Activated effector memory CD4-positive, alpha-beta T cell treated with anti-CD3 and anti-CD28 coated beads, Interleukin-2, amount 50 U/mL, for 16 hours (primary cell): ENCODE measurements around the gene CEP104.
"Not testable (repeated sequence)": the region's sequence is repeated elsewhere in the genome, so short reads cannot be mapped to it uniquely, and the experiment has no call there.

ENCODE experiments used
- DNase-seq: peaks from one replicate; pipeline ENCODE4 v3.0.0-alpha.2; 2020

The CEP104 gene

DNA sequence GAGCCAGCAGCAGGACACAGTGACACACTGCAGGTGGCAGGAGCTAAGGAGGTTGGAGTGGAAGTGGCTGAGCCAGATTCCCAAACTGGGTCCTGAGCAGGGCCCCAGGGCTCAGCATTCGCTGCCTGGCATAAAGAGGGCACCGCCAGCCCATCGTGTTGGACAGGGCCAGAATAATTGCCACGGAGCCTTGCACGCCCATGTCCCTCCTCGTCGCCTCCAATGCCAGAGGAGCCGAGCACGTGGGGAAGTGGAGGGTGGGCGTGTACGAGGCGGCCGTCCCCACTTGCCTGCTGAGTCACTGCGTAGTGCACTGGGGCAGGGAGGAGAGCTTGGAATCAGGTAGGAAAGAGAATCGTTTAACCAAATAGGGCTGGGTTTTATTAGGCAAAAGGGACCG is 34.6 kb downstream of the CEP104 start:
- no peak for DNase-seq

DNA sequence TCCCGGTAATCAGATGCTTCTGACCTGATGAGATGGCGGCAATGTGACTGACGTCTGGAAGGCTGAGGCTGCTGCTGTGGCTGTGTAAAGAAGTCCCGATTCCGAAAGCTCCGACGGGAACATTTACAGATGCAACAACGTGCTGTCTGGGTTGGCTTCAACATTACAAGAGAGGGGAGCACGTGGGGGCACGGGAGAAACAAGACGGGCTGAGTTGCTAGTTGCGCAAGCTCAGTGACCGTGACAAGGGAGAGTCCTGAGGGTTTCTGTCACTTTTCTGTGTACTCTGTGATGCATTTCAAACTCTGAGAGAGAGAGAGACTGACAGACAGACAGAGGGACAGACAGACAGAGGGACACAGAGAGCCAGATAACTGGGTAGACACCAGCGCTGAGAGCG is 35.1 kb downstream of the CEP104 start:
- DNase-seq = no peak

DNA sequence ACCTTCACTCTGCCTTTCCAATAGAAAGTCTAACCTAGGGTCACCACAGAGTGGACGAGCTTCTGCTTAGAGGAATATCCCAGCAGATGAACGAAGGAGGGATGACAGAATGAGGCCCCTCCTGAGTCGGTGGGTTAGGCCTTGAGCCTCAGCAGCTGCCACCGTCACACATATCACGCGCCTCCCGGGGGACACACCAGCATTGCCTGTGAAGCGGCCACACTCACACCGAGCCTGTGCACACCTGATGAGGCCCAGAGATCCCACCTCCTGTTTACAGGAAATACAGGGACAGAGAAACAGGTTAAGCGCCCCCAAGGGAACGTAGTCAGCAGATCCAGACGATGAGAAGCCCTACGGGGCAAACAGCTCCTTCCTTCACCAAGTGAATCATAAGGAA is 35.6 kb downstream of the CEP104 start:
- no peak for DNase-seq

DNA sequence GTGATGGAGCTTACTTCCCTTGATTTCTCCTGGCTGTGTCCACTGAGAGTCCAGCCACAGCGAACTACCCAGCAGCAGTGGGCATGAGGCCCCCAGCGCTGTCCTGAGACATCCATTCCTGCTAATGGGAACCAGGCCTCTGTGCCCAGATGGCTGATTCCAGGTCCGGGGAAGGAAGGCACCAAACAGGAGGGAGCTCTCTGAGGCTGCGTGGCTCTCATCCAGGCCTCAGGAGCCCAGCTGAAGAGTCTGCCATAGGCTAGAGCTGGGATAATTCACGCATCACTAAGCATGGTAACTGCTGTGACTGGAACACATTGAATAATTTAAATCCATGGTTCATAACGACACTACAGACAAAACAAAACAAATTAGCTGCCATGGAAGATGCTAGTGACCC is 36.0 kb downstream of the CEP104 start:
- no peak for DNase-seq

DNA sequence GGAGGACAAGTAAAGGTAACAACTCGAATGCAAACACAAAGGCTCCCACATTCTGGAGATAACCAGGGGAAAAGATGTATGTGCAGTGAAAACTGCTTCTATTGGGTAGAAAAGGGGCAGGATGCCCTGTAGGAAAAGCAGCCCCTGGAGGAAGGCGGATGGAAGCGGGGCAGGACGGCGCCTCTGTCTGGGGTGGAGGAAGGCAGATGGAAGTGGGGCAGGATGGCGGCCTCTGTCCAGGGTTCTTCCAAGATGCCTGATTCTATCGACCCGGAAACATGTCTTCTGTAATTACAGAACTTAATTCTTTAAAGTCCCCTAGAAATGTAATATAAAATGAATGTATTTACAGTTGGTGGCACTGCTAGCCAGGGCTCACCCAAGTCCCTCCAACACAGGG is 36.7 kb downstream of the CEP104 start:
- DNase-seq = no peak

DNA sequence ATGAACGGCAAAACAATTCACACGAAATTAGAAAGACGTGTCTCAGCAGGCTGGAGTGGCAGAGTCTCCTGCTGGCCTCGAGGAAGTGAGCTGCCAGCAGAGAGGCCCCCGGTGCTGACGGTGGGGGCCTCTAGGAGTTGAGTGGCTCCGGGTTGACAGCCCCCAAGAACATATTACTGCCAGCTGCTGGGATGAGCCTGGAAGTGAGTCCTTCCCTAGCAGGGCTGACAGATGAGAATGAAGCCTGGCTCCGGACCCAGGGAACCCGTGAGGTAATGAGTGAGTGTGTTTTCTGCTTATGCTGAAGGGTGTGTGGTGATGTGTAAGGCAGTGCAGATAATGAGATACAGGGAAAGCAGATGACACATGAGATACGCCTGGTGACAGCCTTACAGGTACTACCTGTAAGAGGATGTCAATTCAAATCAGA is 37.2 kb downstream of the CEP104 start:
- no peak for DNase-seq

DNA sequence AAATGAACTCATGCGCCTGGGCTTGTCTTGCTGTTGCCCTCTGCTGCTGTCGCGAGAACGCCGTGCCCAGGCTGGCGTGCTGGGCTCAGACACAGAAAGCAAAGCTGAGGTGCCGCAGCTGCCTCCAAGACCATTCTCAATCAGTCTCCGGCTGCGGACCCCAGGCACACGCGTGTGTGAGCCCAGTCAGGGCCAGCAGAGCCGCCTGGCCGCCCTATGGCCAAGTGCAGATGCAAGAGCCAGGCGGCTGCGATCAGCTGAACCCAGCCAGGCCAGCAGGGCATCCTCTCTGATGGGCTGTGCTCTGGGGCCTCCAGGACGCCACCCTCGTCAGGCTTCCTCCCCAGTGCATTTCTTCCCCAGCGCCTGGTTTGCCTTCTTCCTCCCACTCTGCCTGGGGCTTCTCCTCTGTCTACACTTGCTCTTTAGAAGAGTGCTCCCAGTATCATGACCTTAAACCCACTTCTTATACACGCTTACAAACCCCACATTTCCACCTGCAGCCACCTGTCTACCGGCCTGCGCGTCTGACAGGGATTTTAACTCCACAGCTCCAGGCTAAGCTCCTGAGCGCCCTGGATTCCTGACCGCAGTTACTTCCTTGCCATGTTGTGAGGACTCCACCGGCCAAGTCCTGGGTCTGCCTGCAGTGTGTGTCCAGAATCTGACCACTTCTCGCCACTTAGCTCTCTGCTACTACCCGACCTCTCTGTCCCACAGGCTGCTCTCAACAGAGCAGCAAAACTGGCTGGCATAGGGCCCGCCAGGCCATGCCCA is 39.0 kb downstream of the CEP104 start:
- DNase-seq = no peak

DNA sequence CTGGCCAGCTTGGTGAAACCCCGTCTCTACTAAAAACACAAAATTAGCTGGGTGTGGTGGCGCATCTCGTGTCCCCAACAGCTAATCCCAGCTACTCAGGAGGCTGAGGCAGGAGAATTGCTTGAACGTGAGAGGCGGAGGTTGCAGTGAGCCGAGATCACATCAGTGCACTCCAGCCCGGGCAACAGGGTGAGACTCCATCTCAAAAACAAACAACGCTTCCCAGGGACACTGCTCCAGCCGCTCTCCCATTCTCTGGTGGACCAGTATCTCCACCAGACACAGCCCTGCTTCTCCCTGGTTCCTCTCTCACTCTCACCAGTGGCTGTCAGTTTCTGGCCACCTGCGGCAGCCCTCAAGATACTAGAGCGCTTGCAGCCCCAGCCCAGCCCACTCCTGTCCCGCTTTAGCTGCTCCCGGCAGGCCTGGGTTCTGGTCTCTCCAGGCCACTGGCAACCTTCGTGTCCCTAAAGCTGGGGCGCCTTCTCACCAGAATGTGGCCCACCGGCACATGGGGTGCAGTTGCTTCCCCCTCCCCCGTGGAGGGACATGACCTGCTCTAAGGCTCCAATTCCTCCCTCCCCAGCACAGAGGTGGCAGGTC is 39.8 kb downstream of the CEP104 start:
- no peak for DNase-seq

DNA sequence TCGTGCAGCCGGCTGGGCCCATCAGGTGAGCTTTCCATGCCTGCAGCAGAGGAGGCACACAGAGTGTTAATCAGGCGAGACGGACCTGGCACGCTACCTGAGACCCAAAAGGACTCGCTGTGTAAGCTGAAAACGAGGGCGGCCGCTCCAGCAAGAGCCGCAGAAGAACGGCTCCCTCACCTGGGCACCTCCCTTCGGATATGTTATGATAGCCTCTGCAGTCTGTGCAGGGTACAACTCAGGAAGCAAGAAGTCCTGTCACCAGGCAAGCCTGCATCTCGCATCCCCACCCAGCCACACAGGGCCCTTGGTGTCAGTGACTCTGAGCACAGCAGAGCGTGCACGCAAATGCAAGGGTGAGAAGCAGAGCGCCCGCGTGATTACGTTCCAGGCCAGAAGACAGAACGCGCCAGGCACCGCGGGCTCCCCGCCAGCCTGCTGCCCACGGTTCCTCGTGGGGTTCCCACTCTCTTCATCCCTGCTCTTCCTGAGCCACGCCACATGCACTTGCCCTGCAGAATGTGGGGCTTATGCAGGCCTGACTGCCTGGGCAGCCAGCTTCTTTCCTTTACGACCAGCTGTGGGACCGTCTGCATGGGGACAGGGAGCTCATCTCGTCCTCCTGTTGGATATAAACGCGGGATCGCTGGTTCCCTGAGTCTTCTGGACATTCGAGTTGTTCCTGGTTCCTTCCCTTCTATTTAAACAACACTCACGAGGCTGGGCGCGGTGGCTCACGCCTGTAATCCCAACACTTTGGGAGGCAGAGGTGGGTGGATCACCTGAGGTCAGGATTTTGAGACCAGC is 40.5 kb downstream of the CEP104 start:
- DNase-seq = no peak

DNA sequence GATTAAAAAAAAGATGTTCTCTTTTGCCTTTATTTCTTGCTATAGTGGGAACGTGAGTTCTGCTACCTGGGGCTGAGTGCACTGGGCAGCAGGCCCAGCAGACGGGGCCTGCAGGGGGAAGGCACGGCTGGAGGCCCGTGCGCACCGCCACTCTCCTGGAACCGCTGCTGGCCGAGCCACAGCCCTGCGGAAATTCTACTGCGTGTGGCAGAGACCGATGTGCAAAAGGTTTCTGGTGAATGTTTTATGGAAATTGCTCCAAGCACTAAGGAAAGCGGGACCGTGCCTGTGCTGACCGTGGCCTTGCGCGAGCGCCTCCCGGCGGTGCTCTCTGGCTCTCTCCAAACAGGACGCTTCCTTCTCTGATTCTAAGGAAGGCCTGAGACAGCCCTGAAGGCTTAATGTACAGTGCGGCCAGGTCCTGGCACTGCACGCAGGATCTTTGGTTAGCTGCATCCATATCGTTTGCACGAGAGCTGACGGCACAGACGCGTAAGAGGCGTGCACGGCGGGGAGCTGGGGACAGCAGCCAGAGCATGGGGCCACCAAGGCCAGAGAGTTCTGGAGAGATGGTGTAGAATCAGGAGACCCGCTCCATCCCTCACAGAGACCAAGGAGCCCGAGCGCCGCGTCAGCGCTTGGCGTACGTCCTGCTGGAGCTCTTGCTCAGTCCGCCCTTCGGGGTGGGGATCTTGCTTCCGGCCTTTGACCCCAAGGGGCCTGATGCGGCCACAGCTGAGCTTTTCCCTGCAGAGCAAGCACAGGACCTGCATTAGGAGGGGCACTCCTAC is 42.0 kb downstream of the CEP104 start:
- DNase-seq = no peak

DNA sequence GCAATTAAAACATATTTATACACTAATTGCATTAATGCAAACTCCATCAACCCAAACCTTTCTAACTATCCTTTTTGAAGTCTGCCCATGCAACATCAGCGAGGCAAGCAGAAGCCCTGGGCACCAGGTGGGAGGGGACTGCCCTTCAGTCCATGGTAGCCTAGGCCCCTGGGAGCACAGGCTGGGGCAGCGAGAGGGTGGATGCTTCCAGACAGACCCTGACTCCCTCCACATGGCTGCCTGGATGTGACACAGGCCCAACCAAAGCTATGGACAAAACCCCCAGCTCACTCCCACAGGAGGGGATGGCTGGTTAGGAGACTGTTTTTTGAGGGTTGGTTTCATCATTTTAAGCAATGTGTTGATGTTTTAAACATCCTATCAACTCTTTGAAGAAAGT is 42.9 kb downstream of the CEP104 start:
- no peak for DNase-seq

DNA sequence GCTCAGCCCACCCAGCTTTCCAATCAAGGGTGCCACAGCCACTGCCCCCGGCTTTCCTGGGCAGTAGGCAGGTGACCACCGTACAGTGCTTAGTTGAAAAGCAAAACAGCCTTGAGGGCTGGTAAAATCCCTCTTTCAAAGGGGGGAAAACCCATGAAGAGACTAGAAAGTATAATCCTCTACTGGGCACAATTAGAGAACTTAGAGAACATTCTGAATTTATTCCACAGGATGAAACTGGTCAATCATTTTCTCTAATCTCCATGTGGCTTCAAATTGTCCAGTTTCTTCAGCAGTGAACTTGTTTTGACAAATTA is 45.5 kb downstream of the CEP104 start:
- DNase-seq = no peak

DNA sequence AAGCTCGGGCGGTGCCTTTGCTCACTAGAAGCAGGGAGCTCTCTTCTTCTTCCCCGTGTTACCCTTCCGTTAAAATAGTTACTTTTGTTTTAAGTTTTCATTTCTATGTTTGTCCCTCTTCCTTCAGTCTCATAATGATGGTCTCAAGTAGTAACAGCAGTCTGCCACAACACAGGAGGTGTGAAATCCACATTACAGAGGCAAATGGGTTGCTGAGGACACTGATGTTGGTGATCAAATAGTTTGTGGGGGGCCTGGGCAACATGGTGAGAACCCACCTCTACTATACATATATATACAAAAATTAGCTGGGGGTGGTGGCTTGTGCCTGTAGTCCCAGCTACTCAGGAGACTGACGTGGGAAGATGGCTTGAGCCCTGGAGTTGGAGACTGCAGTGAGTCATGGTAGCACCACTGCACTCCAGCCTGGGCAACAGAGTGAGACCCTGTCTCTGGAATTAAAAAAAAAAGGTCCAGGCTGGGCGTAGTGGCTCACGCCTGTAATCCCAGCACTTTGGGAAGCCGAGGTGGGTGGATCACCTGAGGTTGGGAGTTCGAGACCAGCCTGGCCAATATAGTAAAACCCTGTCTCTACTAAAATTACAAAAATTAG is 46.8 kb downstream of the CEP104 start:
- not testable (repeated sequence) for DNase-seq

DNA sequence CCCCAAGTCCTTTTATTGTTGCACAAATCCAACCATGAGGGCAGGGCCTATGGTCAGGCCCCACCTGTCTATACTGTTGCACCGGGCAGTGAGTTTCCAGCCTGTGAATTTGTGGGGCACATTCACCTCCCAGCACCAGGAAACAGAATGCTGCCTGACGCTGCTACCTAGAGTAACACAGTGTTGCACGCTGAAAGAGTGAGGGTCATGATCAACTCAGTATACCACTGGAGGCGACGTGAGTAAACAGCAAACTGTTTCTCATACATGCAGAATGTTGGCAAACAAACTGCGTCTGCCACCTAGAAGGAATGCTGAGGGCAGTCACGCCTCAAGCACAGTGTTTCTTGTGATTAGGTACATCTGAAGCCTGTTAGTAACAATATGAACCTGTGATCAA is 47.3 kb downstream of the CEP104 start:
- DNase-seq = no peak

DNA sequence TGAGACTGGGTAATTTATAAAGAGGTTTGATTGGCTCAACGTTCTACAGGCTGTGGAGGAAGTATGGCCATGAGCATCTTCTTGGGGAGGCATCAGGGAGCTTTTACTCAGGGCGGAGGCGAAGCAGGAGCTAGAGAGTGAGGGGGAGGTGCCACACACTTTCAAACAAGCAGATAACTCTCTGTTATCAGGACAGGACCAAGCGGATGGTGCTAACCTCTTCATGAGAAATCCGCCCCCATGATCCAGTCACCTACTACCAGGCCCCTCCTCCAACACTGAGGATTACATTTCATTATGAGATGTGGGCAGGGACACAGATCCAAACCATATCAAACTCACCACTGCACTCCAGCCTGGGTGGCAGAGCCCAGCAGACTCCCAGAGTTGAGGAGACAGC is 49.2 kb downstream of the CEP104 start:
- DNase-seq = no peak

DNA sequence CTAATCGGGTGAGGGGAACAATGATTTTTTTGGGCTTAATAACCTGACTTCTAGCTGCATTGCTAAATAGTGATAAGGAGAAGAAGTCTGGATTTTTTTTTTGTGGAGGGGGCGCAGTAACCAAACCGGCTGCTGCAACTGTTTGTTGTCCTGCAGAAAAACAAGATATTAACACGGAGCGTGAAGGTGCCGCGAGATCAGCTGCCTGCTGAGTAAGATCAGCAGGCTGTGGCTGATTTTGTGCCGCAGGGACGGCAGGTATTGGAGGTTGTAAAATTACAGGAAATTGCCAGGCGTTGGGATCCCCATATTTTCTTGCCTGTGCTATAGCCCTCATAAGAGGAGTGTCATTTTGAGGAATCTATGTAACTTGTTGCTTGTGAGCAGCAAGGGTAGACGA is 52.0 kb downstream of the CEP104 start:
- no peak for DNase-seq

DNA sequence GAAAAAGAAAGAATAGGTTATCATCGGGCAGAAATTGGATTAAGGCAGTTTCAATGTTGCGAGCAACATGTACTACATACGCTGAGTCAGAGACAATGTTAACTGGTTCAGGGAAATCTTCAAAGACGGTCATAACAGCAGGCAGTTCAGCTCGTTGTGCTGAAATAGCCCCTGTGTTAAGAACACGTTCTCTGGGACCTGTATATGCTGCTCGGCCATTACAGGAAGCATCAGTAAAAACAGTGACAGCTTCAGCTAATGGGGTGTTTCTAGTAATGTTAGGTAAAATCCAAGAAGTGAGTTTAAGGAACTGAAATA is 52.4 kb downstream of the CEP104 start:
- DNase-seq = not testable (repeated sequence)

DNA sequence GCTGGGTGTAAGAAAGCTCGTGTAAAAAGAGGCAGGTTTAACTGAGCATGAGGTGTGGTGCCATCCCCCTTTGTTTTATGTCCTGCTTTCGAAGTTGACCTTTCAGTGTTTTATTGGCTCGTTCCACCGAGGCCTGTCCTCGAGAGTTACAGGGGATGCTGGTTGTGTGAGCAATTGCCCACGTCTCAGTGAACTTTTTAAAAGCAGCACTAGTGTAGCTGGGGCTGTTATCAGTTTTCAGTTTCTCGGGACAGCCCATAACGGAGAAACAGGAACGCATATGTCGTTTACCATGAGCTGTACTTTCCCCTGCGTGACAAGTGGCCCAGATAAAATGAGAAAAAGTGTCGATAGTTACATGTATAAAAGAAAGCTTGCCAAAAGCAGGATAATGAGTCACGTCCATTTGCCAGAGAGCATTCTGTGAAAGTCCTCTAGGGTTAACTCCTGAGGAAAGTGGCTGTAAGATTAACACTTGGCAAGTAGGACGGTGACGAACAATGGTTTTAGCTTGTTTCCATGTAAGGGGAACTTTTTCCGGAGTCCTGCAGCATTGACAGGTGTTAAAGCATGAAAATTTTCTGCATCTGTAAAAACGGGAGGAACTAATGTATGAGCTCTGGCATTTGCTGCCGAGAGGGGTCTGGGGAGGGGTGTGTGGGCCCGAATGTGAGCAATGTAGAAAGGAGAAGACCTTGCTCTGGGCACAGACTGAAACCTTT is 52.9 kb downstream of the CEP104 start:
- no peak for DNase-seq

DNA sequence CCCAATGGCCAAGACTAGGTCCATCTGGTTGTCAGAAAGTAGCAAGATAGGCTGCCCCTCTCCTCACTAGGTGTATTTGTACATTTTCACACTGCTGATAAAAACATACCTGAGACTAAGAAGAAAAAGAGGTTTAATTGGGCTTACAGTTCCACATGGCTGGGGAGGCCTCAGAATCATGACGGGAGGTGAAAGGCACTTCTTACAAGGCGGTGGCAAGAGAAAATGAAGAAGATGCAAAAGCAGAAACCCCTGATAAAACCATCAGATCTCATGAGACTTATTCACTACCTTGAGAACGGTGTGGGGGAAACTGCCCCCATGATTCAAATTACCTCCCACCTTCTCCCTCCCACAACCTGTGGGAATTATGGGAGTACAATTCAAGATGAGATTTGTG is 56.2 kb downstream of the CEP104 start:
- not testable (repeated sequence) for DNase-seq

DNA sequence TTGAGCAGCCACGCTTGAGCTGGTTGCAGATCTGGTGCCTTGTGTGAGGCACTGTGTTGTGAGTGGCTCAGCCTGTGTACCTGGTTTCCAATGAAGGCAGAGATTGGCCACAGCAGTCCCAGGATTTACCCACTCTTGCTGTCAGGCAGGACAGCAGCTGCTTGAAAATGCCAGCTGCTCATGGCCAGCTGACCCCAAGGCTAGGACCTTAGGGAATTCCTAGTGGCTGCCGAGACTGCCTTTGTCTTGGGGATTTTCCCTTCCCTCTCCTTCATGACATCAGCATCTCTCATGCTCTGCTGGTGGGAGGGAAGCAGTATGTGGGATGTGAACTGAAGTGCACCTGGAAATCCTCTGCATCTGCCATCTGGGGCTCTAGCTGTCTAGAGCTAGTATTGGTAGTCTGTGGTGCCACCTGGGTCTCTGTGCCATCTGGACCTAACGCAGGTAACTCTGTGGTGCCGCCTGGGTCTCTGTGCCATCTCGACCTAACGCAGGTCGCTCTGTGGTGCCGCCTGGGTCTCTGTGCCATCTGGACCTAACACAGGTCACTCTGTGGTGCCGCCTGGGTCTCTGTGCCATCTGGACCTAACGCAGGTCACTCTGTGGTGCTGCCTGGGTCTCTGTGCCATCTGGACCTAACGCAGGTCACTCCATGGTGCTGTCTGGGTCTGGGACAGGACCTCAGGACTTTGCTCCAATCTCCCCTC is 56.9 kb downstream of the CEP104 start:
- DNase-seq = no peak

DNA sequence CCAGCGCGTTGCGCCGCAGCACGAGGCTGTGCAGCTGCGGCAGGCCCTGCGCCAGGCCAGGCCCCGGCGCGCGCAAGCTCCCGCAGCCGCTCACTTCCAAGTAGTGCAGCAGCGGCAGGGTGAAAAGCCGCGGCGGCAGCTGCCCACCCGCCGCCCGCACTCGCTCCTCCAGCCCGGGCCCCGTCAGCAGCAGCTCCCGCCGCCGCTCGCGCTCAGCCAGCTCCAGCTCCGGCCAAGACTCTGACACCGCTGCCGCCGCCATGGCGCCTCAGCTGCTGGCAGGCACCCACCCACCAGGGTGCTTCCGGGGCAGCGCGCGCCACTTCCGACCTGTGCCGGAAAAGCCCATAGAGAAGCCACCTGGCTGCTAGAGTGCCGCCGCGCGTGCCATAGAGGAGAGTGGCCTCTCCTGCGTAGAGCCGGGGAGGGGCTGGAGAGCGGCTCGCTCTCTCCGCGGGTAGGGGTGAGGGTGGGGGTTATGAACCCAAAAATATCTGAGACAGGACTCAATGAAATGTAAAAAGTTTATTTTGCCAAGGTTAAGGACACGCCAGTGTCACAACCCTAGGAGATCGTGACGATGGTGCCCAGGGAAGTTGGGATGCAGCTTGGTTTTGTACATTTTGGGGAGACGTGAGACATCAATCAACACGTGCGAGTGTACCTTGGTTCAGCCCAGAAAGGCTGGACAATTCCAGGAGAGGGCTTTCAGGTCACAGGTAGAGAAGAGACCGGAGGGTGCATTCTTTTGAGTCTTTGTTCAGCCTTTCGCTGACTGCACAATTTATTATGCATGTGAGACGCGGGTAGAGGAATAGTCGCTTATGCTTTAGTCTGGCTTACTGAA is 60.6 kb downstream of the CEP104 start, which contains the start of gene LRRC47:
Gene LRRC47, minus strand, starts transcription at position 284 of the 847 bp plus-strand sequence. Its CDS starts 22 bp downstream, at position 262.
- DNase-seq = peak; percentile 98
